ACHN (cell line): Measurements from ENCODE around the gene RBP2.

ENCODE experiments used
- DNase-seq: peaks from one replicate; pipeline ENCODE4 v3.0.0-alpha.2; 2015
- in situ Hi-C: cut with HindIII; loops from 2 replicates; pipeline ENCODE4 v1.10.0; 2017; ENCODE audit warnings: low sequenced_read_pairs, low pct_ligation_motif_present, low pct_unique_long_range_greater_than_20kb

The RBP2 gene

DNA sequence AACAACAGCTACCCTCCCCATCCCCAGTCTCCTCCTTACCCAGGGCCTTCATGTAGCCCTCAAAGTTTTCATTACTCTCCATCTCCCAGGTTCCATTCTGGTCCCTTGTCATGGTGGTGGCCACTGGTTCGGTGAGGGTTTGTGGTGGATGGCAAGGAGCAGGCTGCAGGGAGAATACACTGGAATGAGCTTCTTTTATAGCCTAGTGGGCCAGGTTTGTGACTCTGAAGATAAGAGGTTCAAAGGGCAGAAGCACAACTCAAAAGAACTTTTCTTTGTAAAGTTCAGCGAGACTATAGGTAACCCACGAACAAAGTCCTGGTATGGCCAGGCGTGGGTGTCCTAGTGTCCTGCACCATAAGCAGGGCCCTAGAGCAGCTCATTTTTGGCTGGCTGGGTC lies at the start of gene RBP2:
RBP2 (minus strand) TSS at position 169 of the 400 bp plus-strand sequence; CDS start at position 112, 57 bp downstream.
- in situ Hi-C loops = no loop called here
- DNase-seq = no peak

DNA sequence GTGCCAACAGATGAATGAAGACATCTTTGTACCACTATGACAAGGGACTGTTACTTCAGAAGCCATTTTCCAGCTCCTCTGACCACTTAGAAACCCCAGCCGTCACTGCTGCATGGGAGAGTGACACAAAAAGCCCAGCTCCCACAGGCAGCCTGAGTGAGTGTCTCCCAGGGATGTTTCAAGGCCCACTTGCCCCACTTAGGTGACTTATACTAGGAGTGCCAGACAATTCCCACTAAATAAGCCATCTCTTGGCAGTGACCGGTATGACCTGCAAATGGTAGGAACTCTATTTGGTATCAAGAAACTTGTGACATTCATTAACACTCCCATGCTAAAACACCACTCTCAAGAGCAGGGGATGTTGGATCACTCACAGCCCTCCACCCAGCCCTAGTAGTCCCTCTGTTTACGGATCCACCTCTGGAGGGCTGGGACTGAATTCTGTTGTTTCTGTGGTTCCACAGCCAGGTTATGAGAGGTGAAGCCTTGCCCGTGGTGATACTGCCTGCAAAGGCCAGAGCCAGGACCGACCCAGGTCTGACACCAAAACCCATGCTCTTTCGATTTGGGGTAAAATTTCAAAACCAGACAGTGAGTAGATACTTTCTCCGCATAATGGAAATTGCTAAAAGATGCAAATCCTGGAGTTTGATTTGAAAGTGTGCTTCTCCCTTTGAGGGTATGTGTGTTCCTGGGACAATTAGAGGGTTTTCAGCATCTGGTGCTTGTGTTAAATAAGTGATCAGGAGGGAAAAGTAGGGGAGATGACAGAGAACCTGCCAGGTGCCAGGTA lies 48.7 kb upstream of the RBP2 start:
- in situ Hi-C loops = no loop called here
- DNase-seq = no peak

DNA sequence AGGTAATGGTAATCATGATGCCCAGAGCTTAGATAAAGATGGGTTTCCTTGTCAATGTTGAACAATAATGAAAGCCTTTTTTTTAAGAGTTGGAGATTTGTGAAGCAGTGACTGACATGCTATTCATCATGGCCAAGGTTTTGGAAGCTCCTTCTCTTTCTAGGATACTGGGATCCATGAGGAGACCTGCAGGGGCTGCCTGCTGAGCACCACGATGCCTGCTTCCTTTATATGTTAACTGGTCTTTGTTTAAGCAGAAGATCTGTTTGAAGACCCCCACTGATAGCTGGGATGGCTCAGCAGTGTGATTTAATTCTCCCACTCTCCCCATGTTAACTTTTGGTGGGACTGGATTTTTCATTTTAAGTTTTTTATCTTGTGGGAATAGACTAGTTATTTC lies 47.4 kb upstream of the RBP2 start:
- in situ Hi-C loops = no loop called here
- no peak for DNase-seq

DNA sequence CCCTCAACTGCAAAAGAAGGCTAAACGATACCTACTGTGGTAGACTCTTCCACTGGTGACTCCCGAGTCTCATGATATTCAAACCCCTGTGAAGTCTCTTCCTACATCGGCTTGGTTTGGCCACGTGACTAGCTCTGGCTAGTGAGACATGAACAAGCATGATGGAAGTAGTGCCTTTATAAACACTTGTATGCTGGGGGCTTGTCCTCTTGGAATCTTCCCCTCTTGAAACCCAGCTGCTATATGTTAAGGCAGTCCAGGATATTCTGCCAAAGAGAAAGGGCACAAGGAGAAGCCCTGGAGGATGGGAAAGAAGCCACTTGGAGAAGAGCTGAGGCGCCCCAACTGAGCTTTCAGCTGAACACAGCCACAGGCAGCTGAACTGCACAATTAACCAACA lies 46.9 kb upstream of the RBP2 start:
- DNase-seq = no peak
- in situ Hi-C loops = no loop called here

DNA sequence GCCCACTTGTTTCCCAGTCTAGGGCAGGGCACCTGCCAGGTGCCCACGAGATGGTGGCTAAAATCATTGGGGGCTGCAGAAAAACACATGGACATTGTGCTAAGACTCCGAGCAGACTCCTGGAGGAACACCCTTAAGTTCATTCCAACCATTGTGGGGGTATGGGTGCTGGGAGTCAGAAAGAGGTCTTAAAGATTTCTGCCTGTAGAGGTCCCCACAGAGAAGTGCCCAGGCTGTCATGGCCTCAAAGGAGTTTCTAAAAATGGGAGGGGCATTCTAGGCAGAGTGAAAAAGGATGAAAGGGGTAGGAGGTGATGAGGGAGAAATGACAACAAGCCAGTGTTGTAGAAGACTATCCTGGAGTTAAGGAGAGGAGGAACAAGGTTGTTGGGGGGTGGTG lies 46.1 kb upstream of the RBP2 start:
- in situ Hi-C loops = no loop called here
- DNase-seq = no peak

DNA sequence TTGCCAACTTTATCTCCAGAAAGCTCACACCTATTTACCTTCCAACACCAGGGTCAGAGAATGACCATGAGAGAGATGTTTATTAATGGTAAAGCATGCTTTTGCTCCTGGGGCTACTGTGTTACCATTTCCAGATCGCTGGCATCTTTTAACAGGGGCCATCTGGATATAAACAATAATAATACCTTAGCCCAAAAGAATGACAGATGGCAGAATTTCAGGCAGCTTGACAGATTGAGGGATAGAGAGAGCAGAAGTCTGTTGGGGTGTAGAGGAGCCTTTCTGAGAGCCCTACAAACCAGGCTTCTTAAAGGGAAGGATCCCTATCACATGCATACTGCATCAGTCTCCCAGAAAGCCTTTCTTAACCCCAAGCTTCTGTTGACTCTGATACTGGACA lies 45.5 kb upstream of the RBP2 start:
- DNase-seq = no peak
- in situ Hi-C loops = no loop called here

DNA sequence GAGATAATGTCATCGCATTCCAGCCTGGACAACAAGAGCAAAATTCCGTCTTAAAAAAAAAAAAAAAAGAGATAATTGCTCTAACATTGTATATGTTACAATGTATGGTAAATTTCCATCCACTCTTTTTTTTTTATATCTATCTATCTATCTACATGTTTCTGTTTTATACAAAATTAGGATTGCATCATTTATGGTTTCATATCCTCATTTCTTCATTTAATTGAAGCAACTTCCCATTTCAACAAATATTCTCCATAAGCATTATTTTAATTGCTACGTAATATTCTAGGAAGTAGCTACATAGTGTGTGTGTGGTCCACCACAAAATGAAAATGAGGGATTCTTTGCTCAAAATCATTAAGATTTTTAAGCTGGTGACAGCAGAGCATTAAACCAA lies 44.8 kb upstream of the RBP2 start:
- no peak for DNase-seq
- in situ Hi-C loops = no loop called here

DNA sequence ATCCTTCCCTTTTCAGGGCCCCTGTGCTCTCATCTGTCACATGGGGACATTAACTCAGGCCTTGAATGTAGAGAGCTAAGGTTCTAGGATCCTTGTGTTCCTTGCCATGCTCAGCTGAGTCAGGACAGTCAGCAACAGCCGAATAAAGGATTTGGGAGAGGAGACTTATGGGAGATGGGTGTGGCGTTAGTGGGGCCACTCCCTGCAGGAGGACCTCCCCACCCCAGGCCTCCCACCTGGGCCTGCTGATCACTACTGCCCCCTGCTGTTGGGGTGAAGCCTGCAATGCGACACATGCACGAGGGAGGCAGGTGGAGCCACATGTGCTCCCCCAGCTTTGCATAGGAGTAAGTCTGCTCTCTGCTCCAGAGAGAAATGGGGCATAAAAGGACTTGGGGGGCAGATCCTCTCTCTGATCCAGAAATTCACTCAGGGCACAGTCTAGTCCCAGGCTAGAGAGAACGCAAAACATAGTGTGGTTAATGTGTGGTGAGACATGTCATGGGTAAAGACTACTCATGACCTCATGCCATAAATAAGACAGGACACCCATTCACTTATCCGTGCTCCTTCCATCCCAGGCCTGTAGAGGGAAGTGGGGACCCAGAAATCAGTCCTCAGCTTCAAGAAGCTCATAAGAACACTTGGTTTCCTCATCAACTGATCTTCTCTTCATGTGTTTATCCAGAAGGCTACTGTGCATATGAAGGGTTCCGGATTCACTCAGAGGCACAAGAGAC lies 43.9 kb upstream of the RBP2 start:
- peak; percentile 14 for DNase-seq
- in situ Hi-C loops = no loop called here

DNA sequence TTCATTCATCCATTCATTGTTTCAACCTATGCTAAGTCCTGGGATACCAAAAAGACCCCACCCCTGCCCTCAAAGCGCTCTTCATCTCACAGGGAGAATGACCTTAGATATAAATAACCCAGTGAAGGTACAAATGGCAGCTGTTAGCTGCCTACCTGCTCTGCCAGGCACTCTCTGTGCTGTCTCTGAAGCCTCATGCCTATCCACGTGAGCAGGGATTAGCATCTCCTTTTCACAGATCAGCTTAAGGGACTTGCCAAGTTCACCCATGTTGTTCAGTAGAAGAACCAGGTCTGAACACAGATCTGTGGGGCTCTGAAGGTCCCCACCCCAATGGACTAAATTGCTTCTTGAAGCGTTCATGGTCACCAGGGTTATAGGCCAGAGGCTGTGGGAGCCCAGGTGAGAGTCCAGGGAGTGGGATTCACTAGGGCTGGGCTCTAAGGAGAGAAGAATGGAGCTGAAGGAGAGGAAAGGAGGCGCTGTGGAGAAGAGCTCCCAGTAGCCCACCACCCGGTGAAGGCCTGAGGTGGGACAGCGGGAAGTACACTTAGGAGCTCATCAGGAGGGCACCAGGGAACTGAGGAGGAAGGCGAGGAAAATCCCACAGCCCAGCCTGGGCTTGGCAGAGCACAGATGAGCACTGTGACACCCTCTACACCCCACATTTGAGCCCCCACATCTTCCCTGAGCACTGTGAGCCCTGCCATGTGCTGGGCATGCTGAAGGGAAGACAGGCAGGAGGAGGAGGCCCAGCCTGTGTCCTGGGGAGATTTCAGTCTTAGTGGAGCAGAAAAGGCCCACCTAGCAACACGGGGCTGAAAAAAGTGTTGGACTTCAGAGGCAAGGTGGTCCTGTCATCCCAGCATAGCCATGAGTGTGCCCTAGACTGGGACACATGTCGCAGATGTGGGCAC lies 42.9 kb upstream of the RBP2 start:
- in situ Hi-C loops = no loop called here
- DNase-seq = no peak

DNA sequence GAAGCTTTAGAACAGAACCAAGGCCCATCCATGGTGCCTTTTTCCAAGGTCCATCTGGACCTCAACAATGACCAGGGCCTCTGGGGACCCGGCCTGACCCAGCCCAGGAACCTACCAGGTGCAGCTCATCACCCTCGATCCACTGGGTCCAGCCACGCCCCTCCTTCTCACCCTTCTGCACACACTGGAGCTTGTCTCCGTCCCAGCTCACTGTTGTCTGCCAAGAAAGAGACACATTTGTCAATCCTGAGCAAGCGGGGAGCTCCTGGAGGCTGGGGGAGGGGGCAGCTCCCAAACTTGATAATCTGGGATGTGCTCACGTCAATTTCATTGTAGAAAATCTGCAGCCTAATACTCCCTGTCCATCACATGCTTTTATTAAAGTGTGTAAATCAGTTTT lies 42.0 kb upstream of the RBP2 start:
- in situ Hi-C loops = no loop called here

DNA sequence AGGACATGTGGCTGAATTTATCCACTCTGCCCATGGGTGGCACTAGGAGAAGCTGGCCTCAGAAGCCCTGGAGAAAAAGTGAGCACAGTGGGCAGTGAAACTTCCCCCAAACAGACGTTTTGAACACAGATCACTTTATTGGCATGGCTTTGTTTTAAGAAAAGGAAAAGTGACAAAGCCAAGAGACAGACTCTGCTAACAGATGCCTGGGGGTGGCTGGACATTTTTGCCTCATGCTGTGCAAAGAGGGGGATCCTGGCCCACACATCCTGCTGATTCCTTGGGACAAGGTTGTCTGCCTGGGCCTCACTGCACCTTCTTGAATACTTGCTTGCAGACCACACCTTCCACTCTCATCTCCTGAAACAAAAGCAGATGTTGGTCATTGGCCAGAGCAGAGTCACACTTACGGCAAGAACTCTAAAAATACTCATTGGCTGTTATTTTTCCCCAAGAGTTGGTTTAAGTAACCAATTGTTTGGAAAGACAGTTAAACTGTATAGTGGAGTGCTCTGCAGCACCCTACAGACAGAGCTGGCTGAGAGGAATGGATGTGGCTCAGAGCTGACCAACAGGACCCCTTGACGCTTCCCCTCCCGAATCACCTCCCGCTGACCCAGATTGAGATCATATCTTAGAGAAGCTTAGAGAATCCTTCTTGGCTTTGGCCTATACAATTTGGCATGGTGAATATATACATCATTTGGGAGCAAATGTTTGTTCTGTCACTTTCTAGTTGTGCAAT lies 41.2 kb upstream of the RBP2 start:
- no peak for DNase-seq
- in situ Hi-C loops = no loop called here

More for the DNA sequence above, 42.0 kb upstream of the RBP2 start:
- DNase-seq = no peak

DNA sequence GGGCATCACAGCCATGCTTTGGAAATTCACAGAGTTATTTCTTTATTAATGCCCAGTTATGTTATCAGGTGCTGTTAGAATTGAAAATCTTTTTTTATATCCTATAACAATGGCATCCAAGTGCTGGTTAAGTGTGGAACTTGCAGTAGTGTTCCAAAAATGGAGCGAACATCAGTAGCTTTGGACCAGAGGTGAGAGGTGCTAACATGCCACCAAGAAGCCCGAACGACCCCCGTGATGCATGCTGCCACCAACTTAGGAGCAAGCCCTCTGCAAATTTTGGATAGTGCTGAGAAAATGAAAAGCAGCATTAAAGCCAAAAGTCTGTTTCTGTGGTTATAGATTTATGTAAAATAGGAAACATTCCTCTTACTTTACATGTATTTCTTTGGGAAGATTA lies 38.4 kb upstream of the RBP2 start:
- no peak for DNase-seq
- in situ Hi-C loops = no loop called here

DNA sequence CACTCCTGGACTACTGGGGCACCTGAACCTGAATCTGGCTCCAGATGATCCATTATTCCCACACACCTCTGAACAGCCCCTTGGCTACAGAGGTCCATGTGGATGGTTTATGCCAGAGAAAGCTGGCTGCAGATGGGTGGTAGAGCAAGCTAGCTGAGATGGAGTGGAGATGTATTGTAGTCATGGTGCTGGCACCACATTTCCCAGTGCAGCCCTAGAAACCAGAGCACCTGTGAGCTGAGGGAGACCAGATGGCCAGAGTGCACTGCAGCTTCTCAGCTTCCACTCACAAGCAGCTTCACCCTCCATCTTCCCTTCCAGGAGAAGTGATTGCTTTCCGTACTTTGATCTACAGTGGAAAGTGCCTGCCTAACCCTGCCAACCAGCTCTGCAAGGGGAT lies 33.3 kb upstream of the RBP2 start:
- no peak for DNase-seq
- in situ Hi-C loops = no loop called here

DNA sequence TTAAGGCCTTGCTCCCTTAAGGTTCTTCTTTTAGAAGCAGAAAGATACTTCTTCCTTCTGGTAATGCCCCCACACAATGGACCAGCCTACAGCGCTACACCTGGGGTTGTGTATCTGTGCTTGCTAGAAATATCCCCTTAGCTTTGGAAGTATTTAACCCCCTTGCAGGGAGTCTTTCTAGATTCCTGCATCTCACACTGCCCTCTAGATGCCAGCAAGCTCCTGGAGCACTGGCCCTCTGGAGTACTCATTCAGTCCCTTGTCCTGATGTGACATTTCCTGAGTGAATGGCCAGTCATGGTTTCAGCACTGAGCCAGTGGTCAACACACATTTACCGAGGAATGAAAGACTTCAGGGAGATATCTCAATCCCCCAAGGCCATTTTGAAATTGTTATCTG lies 30.4 kb upstream of the RBP2 start:
- in situ Hi-C loops = no loop called here
- DNase-seq = no peak

DNA sequence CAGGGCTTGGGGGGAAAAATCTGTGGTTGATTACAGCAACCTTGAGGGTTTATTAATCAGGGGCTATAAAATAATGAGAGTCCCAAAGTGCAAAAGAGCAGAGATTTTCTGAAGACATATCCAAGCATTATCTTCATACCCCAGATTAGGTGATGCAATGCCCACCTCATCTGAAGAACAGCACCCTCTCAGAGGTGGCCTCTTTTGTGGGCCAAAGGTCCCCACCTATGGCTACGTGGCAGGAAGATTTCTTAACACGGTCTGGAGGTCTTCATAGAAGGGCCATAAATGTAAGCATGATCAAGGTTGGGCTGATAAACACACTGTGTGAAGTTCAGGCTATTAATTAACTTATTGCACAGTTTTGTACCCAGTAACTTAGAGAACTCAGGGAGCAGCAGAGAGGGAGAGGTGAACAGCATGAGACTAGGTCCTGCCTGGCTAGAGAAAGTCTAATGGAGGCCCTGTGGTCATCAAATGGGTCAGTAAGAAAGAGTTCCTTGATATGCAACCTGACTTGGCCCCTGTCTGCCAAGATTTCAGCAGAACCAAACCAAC lies 29.6 kb upstream of the RBP2 start:
- in situ Hi-C loops = no loop called here
- no peak for DNase-seq

DNA sequence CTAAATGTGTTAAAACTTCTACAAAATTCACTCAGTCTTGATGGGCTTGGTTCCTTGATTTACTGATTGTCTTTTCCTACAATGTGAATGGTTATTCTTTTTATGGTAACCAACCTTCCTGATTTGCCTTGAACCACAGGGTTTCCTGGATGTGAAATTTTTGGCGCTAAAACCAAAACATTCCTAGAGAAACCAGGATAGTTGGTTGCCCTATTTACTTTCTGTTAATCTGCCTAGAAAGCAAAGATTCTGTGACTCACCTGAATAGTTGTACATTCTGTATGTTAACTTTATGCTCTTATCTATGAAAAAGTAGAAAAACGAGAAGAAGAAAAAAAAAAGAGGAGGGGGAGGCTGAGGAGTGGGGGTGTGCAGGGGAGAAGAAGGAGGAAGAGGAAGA lies 23.2 kb upstream of the RBP2 start:
- in situ Hi-C loops = no loop called here
- no peak for DNase-seq

DNA sequence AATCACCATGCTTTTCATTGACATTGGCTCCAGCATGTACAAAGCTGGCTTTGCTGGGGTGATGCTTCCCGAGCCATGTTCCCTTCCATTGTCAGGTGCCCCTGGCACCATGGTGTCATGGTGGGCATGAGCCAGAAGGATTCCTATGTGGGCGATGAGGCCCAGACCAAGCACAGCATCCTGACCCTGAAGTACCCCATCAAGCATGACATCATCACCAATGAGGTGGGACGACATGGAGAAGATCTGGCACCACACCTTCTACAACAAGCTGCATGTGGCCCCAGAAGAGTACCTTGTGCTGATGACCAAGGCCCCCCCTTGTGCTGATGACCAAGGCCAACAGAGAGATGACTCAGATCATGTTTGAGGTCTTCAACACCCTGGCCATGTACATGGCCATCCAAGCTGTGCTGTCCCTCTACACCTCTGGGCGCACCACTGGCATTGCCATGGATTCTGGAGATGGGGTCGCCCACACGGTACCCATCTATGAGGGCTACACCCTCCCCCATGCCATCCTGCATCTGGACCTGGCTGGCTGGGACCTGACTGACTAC lies 17.6 kb upstream of the RBP2 start:
- in situ Hi-C loops = no loop called here
- no peak for DNase-seq

DNA sequence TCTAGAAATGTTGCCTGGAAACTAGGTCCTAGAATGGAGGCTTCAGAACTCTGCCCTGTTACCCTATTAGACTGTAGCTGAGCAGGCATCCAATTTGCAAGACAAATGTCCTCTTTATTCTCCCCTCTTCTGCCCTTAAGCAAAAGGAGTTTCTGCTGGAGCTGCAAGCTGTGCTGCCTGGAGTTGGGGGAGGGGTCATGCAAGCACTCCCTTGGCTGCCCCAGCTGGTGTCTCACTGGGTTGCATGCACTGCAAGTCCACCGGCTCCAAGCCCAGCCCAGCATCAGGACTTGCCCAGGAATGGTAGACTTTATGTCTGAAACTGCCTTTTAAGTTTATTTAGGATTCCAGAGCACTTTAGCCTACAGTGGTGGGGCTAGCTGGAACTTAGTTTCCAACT lies 15.7 kb upstream of the RBP2 start:
- no peak for DNase-seq
- in situ Hi-C loops = no loop called here
